GM12878 (cell line): ENCODE data around the gene CCDC80. TPM values are rescaled to one million over a fixed set of nuclear protein-coding genes. Genes with fewer than 3 reads are reported as not detected.

Source experiments
- ATAC-seq: fragments of 200-7000 bp; cut with Tn5 transposase; 3 replicates; pipeline ENCODE4 v1.9.1; 2020; ENCODE audit warnings: mild to moderate bottlenecking, moderate library complexity
- BruUV-seq: library from RNA; stranded (reverse); fragments of 400-500 nt; replicated peaks from 2 replicates; lab custom pipeline; 2021; lab: Mats Ljungman, UMichigan
- CTCF ChIA-PET: fragments of 300-600 bp; sonication (Branson Sonifier 250); formaldehyde crosslinking; extraction: SDS; loops from one replicate; lab custom pipeline; 2021; ENCODE audit warnings: inconsistent platforms; lab: Yijun Ruan, JAX
- POLR2A ChIA-PET: fragments of 350-600 bp; formaldehyde crosslinking; extraction: SDS; loops from one replicate; lab custom pipeline; 2021; ENCODE audit warnings: inconsistent platforms; lab: Charles Lee
- RAD21 ChIA-PET: fragments of 300-600 bp; sonication (Branson Sonifier 250); formaldehyde crosslinking; loops from one replicate; lab custom pipeline; 2023; ENCODE audit warnings: antibody characterized with exemption; ENCODE audit not compliant: unreplicated experiment; lab: Charles Lee
- SMC1A ChIA-PET: fragments of 300-600 bp; sonication (Branson Sonifier 250); formaldehyde crosslinking; loops from one replicate; lab custom pipeline; 2023; ENCODE audit not compliant: unreplicated experiment, uncharacterized antibody; lab: Charles Lee
- DNase-seq: peaks from one replicate; pipeline ENCODE4 v3.0.0-alpha.2; 2011; ENCODE audit warnings: low read depth, low spot score
- FAIRE-seq: peaks from 3 replicates; lab custom pipeline; 2011; peaks lifted over from hg19 to GRCh38; lab: Jason Lieb, UNC
- H2AFZ ChIP-seq: 2 replicates; pipeline ENCODE4 v1.6.0; 2011; ENCODE audit warnings: low read depth, low read length, control low read depth; ENCODE audit not compliant: control insufficient read depth
- H3K27ac ChIP-seq: 2 replicates; pipeline ENCODE4 v1.5.1; 2011; ENCODE audit warnings: control low read depth; ENCODE audit not compliant: control insufficient read depth, insufficient read depth
- H3K27me3 ChIP-seq, 2 experiments: replicated peaks in 1 of 2; 2 replicates each; pipeline versions ENCODE4 v1.6.0 to v1.6.1; 2011; ENCODE audit warnings: low read length in 1 of 2; ENCODE audit not compliant: control insufficient read depth in 2 of 2, insufficient read depth in 2 of 2
- H3K36me3 ChIP-seq, 2 experiments: 2 replicates each; pipeline ENCODE4 v1.5.1; 2011; ENCODE audit warnings: low read length in 1 of 2; ENCODE audit not compliant: control insufficient read depth in 2 of 2, insufficient read depth in 2 of 2
- H3K4me1 ChIP-seq: 2 replicates; pipeline ENCODE4 v1.6.1; 2011; ENCODE audit warnings: mild to moderate bottlenecking, low read length, moderate library complexity, mixed read lengths; ENCODE audit not compliant: control insufficient read depth, insufficient read depth
- H3K4me2 ChIP-seq: 2 replicates; pipeline ENCODE4 v1.6.0; 2011; ENCODE audit warnings: control low read depth; ENCODE audit not compliant: control insufficient read depth, insufficient read depth
- H3K4me3 ChIP-seq: fragments of 200-600 bp; sonication (generic); 2 replicates; pipeline ENCODE4 v1.5.1; 2016
- H3K79me2 ChIP-seq: 2 replicates; pipeline ENCODE4 v1.6.0; 2011; ENCODE audit warnings: low read length; ENCODE audit not compliant: control insufficient read depth, insufficient read depth
- H3K9ac ChIP-seq: 2 replicates; pipeline ENCODE4 v1.8.0; 2011; ENCODE audit warnings: low read length, control low read depth, mixed read lengths; ENCODE audit not compliant: control insufficient read depth, insufficient read depth
- H3K9me3 ChIP-seq: replicated peaks from 3 replicates; pipeline ENCODE4 v1.5.1; 2011; ENCODE audit warnings: mild to moderate bottlenecking, low read length; ENCODE audit not compliant: control insufficient read depth, insufficient read depth
- H4K20me1 ChIP-seq: 2 replicates; pipeline ENCODE4 v1.6.0; 2011; ENCODE audit not compliant: control insufficient read depth, insufficient read depth
- ATF7 ChIP-seq: fragments of 450-650 bp; IDR thresholded peaks from 2 replicates; pipeline ENCODE4 v1.6.1; 2016; ENCODE audit warnings: low read depth, mild to moderate bottlenecking
- BCL3 ChIP-seq: IDR thresholded peaks from 2 replicates; pipeline ENCODE4 v1.6.1; 2011; ENCODE audit warnings: borderline replicate concordance, low read depth, mild to moderate bottlenecking, moderate library complexity, low read length; ENCODE audit not compliant: insufficient read depth, poor library complexity, severe bottlenecking
- NFXL1 ChIP-seq: fragments of 450-650 bp; IDR thresholded peaks from 2 replicates; pipeline ENCODE4 v1.6.1; 2017; ENCODE audit warnings: antibody characterized with exemption, mild to moderate bottlenecking, borderline replicate concordance
- POU2F2 ChIP-seq: IDR thresholded peaks from 3 replicates; pipeline ENCODE4 v1.6.1; 2011; ENCODE audit warnings: low read depth, mild to moderate bottlenecking, low read length, borderline replicate concordance
- SRF ChIP-seq, 2 experiments: IDR thresholded peaks; 2 replicates each; pipeline ENCODE4 v1.6.1; 2011; ENCODE audit warnings: low read depth in 2 of 2, low read length in 2 of 2, mild to moderate bottlenecking in 1 of 2, moderate library complexity in 1 of 2
- TCF12 ChIP-seq: IDR thresholded peaks from 2 replicates; pipeline ENCODE4 v1.6.1; 2011; ENCODE audit warnings: low read depth, mild to moderate bottlenecking, low read length
- USF2 ChIP-seq: IDR thresholded peaks from 2 replicates; pipeline ENCODE4 v1.6.1; 2011; ENCODE audit warnings: low read depth, low read length, improper control_type of control experiment, borderline replicate concordance
- ZBED1 ChIP-seq: IDR thresholded peaks from 2 replicates; pipeline ENCODE4 v1.6.1; 2016; ENCODE audit warnings: borderline replicate concordance
- ZBTB11 ChIP-seq: fragments of 450-650 bp; formaldehyde crosslinking; IDR thresholded peaks from 2 replicates; pipeline ENCODE4 v1.5.0; 2022; ENCODE audit warnings: mild to moderate bottlenecking, missing genetic modification characterization
- WGBS: methylation state at CpG from one replicate; pipeline ENCODE4 v1.1.6; 2016; ENCODE audit warnings: low lambda C conversion rate; ENCODE audit not compliant: insufficient replicate concordance, insufficient coverage; ENCODE audit errors: missing lambda C conversion rate; 5-methylcytosine and 5-hydroxymethylcytosine counted together
- in situ Hi-C: fragments of 300-500 bp; cut with MboI; formaldehyde crosslinking; loops from 9 replicates; pipeline ENCODE4 v1.14.3; 2018; ENCODE audit warnings: mixed read lengths
- intact Hi-C: fragments of 100-400 bp; cut with micrococcal nuclease; formaldehyde crosslinking; loops from one replicate; pipeline ENCODE4 v1.14.2; 2022; ENCODE audit not compliant: unreplicated experiment
- polyA plus RNA-seq, 11 experiments: library from polyadenylated mRNA; depleted of rRNA in 4 of 11; unstranded in 6 of 11; stranded (reverse) in 5 of 11; fragments of >200 nt; fragmentation: Nextera tagmentation in 4 of 11; fragmentation: Illumina TruSeq in 1 of 11; extraction: Ambion mirVana in 4 of 11; extraction: Trizol in 1 of 11; gene quantifications; 1 replicate in 1 of 11; 2 replicates in 10 of 11; pipeline versions ENCODE4 v1.2.1 to v1.2.3, GENCODE V29; 2011 to 2016; ENCODE audit warnings: inconsistent platforms in 2 of 11, missing spikeins in 2 of 11, low read depth in 1 of 11
- total RNA-seq, 4 experiments: library from RNA; depleted of rRNA in 3 of 4; stranded (reverse); fragments of >200 nt in 3 of 4; fragmentation: Illumina TruSeq in 1 of 4; extraction: Trizol in 1 of 4; gene quantifications; 2 replicates each; pipeline versions ENCODE4 v1.2.1 to v1.2.3, GENCODE V29; 2013 to 2021
- TF ChIP-seq, protein P1 (sequence below): fragments of 150-350 bp; IDR thresholded peaks from 2 replicates; pipeline ENCODE4 v1.6.1; 2014; ENCODE audit warnings: mild to moderate bottlenecking, low read depth, low read length
- TF ChIP-seq, protein P2 (sequence below): fragments of 450-650 bp; conservative IDR thresholded peaks from 2 replicates; pipeline ENCODE4 v1.6.1; 2017; ENCODE audit warnings: mild to moderate bottlenecking, moderate library complexity

Gene CCDC80
- total and polyA plus RNA-seq, 10 of the 15 experiments (the other 5 are each of a cell fraction or from before 2014, with no cell fraction given): 0.01 to 0.59 (median 0.21) TPM; not detected in 5

DNA sequence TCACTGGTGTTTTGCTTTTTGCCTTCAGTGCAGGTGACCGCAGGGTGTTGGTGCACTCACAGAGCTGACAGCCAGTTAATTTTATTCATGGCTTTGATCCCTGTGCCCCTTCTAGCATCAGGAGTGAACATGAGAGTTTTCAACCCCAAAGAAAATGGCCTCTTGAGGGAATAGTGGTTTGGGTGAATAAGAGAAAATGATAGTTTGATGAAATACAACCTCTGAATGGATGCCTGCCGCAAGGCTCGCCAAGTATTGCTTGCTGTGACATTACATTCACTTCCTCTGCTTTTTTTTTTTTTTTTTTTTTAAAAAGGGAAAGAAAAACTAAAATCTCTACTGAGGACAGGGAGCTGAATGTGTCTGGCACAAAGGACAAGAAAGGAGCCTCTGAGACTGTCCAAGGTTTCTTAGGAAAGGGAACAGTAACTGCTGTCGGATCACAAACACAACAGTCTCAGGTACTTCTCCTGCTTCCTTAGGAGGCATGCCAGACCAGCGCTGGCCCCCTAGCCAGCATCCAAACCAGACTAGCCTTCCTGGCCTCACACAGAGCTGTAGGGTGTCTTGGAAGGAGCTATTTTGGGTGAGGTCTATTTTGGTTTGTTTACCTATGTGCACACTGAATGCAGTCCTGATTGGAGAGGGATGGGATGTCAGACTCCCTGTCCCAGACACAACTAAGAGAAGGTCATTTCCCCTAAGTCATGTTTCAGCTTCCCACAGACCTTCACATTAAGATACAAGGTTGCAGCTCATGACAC, 29.0 kb downstream of the CCDC80 start:
- H3K36me3 ChIP-seq: no peaks in the 10 kb centered on the region
- WGBS: 70% methylated on average over 5 of the region's 5 CpGs
- no peaks in the 10 kb centered on the region for H3K79me2 ChIP-seq
- no TSS peak for BruUV-seq
- H3K4me1 ChIP-seq: no peaks in the 10 kb centered on the region
- H4K20me1 ChIP-seq: no peaks in the 10 kb centered on the region
- SMC1A ChIA-PET: interaction anchor here (1.0 to 1.8 kb wide), 2 partner anchors 9 to 12 kb away, joined by 3 to 6 read pairs; no protein-coding TSS in a partner anchor
- ATAC-seq (no peak), DNase-seq (no peak), FAIRE-seq (no peak)
- RAD21 ChIA-PET: no interaction called here
- H3K9ac ChIP-seq: no peak overlapping the region
- no peaks in the 10 kb centered on the region for H3K9me3 ChIP-seq
- in situ Hi-C loops (no loop called here), intact Hi-C loops (no loop called here)
- H3K4me2 ChIP-seq: no peak overlapping the region
- no peak overlapping the region for H3K27ac ChIP-seq
- CTCF ChIA-PET: interaction anchor here (0.6 to 2.6 kb wide), 5 partner anchors 9 to 747 kb away, joined by 3 to 12 read pairs (median 4); no protein-coding TSS in a partner anchor
- peaks cover 0 to 11% of the 10 kb centered on the region in 2 experiments; a peak in 3 of 4 replicates for H3K27me3 ChIP-seq
- no peak overlapping the region for H3K4me3 ChIP-seq
- POLR2A ChIA-PET: no interaction called here
- H2AFZ ChIP-seq: no peak overlapping the region
- TF ChIP-seq ZBED1 (no peak), SRF (IDR thresholded peaks at IDR 0.05; ENCODE audit: low read depth in 2 of 2, low read length in 2 of 2) (no peak), BCL3 (no peak), ATF7 (no peak), NFXL1 (no peak), POU2F2 (no peak), TCF12 (no peak), ZBTB11 (CRISPR knock-in tag) (no peak), USF2 (no peak)
- TF ChIP-seq, protein P1, sequence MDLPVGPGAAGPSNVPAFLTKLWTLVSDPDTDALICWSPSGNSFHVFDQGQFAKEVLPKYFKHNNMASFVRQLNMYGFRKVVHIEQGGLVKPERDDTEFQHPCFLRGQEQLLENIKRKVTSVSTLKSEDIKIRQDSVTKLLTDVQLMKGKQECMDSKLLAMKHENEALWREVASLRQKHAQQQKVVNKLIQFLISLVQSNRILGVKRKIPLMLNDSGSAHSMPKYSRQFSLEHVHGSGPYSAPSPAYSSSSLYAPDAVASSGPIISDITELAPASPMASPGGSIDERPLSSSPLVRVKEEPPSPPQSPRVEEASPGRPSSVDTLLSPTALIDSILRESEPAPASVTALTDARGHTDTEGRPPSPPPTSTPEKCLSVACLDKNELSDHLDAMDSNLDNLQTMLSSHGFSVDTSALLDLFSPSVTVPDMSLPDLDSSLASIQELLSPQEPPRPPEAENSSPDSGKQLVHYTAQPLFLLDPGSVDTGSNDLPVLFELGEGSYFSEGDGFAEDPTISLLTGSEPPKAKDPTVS: no peak
- TF ChIP-seq, protein P2, sequence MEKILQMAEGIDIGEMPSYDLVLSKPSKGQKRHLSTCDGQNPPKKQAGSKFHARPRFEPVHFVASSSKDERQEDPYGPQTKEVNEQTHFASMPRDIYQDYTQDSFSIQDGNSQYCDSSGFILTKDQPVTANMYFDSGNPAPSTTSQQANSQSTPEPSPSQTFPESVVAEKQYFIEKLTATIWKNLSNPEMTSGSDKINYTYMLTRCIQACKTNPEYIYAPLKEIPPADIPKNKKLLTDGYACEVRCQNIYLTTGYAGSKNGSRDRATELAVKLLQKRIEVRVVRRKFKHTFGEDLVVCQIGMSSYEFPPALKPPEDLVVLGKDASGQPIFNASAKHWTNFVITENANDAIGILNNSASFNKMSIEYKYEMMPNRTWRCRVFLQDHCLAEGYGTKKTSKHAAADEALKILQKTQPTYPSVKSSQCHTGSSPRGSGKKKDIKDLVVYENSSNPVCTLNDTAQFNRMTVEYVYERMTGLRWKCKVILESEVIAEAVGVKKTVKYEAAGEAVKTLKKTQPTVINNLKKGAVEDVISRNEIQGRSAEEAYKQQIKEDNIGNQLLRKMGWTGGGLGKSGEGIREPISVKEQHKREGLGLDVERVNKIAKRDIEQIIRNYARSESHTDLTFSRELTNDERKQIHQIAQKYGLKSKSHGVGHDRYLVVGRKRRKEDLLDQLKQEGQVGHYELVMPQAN: no peak
